Hepatocyte (in vitro differentiated cells): ENCODE results near the gene ZNF862.

Experiments used
- CTCF ChIP-seq: fragments of 200-600 bp; sonication (generic); IDR thresholded peaks from 2 replicates; pipeline ENCODE4 v1.5.1; 2016; ENCODE audit warnings: antibody characterized with exemption, mild to moderate bottlenecking; ENCODE audit not compliant: poor library complexity
- EZH2 ChIP-seq: fragments of 200-600 bp; sonication (generic); IDR thresholded peaks from 2 replicates; pipeline ENCODE4 v1.6.1; 2016; ENCODE audit warnings: antibody characterized with exemption, mild to moderate bottlenecking, borderline replicate concordance
- EZH2phosphoT487 ChIP-seq: fragments of 200-600 bp; sonication (generic); IDR thresholded peaks from one replicate; pipeline ENCODE4 v1.6.1; 2018; ENCODE audit warnings: antibody characterized with exemption, mild to moderate bottlenecking, low read depth, moderate library complexity; ENCODE audit not compliant: unreplicated experiment, severe bottlenecking

GRCh38 chr7:149860821-149861727 lies 22.9 kb downstream of the ZNF862 start:
- TF ChIP-seq CTCF: peak; percentile 36
- no peak for TF ChIP-seq EZH2
- TF ChIP-seq EZH2phosphoT487: no peak
